ENCODE results near the gene AP2A2. TPM values are rescaled to one million over a fixed set of nuclear protein-coding genes. Genes with fewer than 3 reads are reported as not detected.
A peak's percentile ranks its signal among the peaks of the same experiment; 100 is the strongest.

AP2A2 gene
- total RNA-seq, 1 experiment from 2014 or later = 47.1 TPM

GRCh38 chr11:1055990-1056771, 130.5 kb downstream of the AP2A2 start (continued):
- TF ChIP-seq ZNF396 (CRISPR knock-in tag; IDR thresholded peaks at IDR 0.05; ENCODE audit: borderline replicate concordance) = no peak
- TF ChIP-seq, protein P1, sequence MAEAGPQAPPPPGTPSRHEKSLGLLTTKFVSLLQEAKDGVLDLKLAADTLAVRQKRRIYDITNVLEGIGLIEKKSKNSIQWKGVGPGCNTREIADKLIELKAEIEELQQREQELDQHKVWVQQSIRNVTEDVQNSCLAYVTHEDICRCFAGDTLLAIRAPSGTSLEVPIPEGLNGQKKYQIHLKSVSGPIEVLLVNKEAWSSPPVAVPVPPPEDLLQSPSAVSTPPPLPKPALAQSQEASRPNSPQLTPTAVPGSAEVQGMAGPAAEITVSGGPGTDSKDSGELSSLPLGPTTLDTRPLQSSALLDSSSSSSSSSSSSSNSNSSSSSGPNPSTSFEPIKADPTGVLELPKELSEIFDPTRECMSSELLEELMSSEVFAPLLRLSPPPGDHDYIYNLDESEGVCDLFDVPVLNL (CRISPR knock-in tag; IDR thresholded peaks at IDR 0.05; ENCODE audit: borderline replicate concordance, low read depth) = no peak
- TF ChIP-seq ZNF138 (CRISPR knock-in tag; conservative IDR thresholded peaks at IDR 0.05) = no peak
- no peak for TF ChIP-seq FOXK1 (CRISPR knock-in tag; IDR thresholded peaks at IDR 0.05)
- no peak for TF ChIP-seq NFATC4 (CRISPR knock-in tag; IDR thresholded peaks at IDR 0.05)
- no peak for TF ChIP-seq ZNF416 (CRISPR knock-in tag; IDR thresholded peaks at IDR 0.05)
- TF ChIP-seq, protein P2, sequence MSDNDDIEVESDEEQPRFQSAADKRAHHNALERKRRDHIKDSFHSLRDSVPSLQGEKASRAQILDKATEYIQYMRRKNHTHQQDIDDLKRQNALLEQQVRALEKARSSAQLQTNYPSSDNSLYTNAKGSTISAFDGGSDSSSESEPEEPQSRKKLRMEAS (CRISPR knock-in tag; IDR thresholded peaks at IDR 0.05) = no peak

GRCh38 chr11:1057806-1058205, 132.1 kb downstream of the AP2A2 start:
- peaks cover 8% of the 10 kb centered on the region for H3K27me3 Mint-ChIP-seq (ENCODE audit: low read depth)
- H3K4me1 Mint-ChIP-seq = no peaks in the 10 kb centered on the region; the same call in 1 of the 2 replicates
- peak overlapping the region; percentile 71; the same call in 1 of the 2 replicates for H3K27ac Mint-ChIP-seq
- H3K4me3 Mint-ChIP-seq = no peak overlapping the region
- H3K36me3 Mint-ChIP-seq = peaks cover 3% of the 10 kb centered on the region; the same call in 1 of the 2 replicates
- ChIA-PET POLR2A (no interaction called here), CTCF (no interaction called here)
- DNase-seq (ENCODE audit: low spot score) (no peak), ATAC-seq (no peak)
- TF ChIP-seq USF2 (CRISPR knock-in tag; IDR thresholded peaks at IDR 0.05) (no peak), ATF2 (CRISPR knock-in tag; IDR thresholded peaks at IDR 0.05; ENCODE audit: borderline replicate concordance, low read depth) (no peak), TP53 (CRISPR knock-in tag; IDR thresholded peaks at IDR 0.05) (no peak), HMGXB4 (CRISPR knock-in tag; IDR thresholded peaks at IDR 0.05) (no peak)
- TF ChIP-seq, protein P3, sequence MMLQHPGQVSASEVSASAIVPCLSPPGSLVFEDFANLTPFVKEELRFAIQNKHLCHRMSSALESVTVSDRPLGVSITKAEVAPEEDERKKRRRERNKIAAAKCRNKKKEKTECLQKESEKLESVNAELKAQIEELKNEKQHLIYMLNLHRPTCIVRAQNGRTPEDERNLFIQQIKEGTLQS (CRISPR knock-in tag; conservative IDR thresholded peaks at IDR 0.05) = no peak
- TF ChIP-seq, protein P4, sequence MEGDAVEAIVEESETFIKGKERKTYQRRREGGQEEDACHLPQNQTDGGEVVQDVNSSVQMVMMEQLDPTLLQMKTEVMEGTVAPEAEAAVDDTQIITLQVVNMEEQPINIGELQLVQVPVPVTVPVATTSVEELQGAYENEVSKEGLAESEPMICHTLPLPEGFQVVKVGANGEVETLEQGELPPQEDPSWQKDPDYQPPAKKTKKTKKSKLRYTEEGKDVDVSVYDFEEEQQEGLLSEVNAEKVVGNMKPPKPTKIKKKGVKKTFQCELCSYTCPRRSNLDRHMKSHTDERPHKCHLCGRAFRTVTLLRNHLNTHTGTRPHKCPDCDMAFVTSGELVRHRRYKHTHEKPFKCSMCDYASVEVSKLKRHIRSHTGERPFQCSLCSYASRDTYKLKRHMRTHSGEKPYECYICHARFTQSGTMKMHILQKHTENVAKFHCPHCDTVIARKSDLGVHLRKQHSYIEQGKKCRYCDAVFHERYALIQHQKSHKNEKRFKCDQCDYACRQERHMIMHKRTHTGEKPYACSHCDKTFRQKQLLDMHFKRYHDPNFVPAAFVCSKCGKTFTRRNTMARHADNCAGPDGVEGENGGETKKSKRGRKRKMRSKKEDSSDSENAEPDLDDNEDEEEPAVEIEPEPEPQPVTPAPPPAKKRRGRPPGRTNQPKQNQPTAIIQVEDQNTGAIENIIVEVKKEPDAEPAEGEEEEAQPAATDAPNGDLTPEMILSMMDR (IDR thresholded peaks at IDR 0.05) = no peak
- peaks cover 17% of the 10 kb centered on the region for H3K9me3 Mint-ChIP-seq

- ChIA-PET CTCF (interaction anchor here (0.6 to 1.5 kb wide), 4 partner anchors 8 to 209 kb away, joined by 3 to 7 read pairs (median 3); no protein-coding TSS in a partner anchor), POLR2A (no interaction called here)
- TF ChIP-seq ZNF219 (CRISPR knock-in tag; IDR thresholded peaks at IDR 0.05; ENCODE audit: borderline replicate concordance) (no peak), PRDM15 (CRISPR knock-in tag; IDR thresholded peaks at IDR 0.05) (peak; percentile 31; the same call in 1 of the 2 replicates)
- ATAC-seq (peak; percentile 89), DNase-seq (ENCODE audit: low spot score) (peak; percentile 51)
- no peak overlapping the region for H3K27ac Mint-ChIP-seq
- H3K4me3 Mint-ChIP-seq = no peak overlapping the region
- peaks cover 9% of the 10 kb centered on the region for H3K27me3 Mint-ChIP-seq (ENCODE audit: low read depth)
- peaks cover 3% of the 10 kb centered on the region; the same call in 1 of the 2 replicates for H3K36me3 Mint-ChIP-seq
- peaks cover 18% of the 10 kb centered on the region for H3K9me3 Mint-ChIP-seq
- no peaks in the 10 kb centered on the region; the same call in 1 of the 2 replicates for H3K4me1 Mint-ChIP-seq
Observed at GRCh38 chr11:1059759-1060158, 134.1 kb downstream of the AP2A2 start.

All from WTC11 (cell line).